ENCODE measurements around the gene GPM6B. TPM values are rescaled to one million over a fixed set of nuclear protein-coding genes. Genes with fewer than 3 reads are reported as not detected.
"Not testable (repeated sequence)": the region's sequence is repeated elsewhere in the genome, so short reads cannot be mapped to it uniquely, and the experiment has no call there.

Gene GPM6B
- total RNA-seq, 5 donors from 2014 or later (not counting 1 experiment from before 2014, with no cell fraction given): 0.09 to 0.35 TPM; not detected in 3

- Mint-ChIP-seq H3K4me3 (peak within 1 kb of the TSS; percentile 83 to 94 (median 89)), H3K4me1 (peaks cover 47 to 67% (median 66%) of the 10 kb centered on the region in 3 donors), H3K9me3 (no peaks in the 10 kb centered on the region), H3K27me3 (peaks cover 0 to 7% of the 10 kb centered on the region in 2 donors), H3K36me3 (peaks cover 24% of the 10 kb centered on the region), H3K27ac (peak within 1 kb of the TSS; percentile 91 to 98)
- peaks cover 0 to 11% of the 10 kb centered on the region in 2 donors for H3K36me3 ChIP-seq (ENCODE audit: control insufficient read depth in 2 of 2, extremely low read depth in 1 of 2, insufficient read depth in 1 of 2, low read length in 1 of 2)
- peak within 1 kb of the TSS; percentile 83 to 92 for H3K4me3 ChIP-seq (ENCODE audit: control insufficient read depth in 1 of 2, extremely low read depth in 1 of 2, low read length in 1 of 2)
- H3K27me3 ChIP-seq (replicated peaks in 1 of 2; ENCODE audit: control insufficient read depth in 2 of 2, extremely low read depth in 1 of 2, insufficient read depth in 2 of 2, low read length in 1 of 2): no peaks in the 10 kb centered on the region
- H3K9me3 ChIP-seq: no peaks in the 10 kb centered on the region
- POLR2A ChIA-PET: interaction anchor here (0.7 to 3.0 kb wide), 9 partner anchors 8 to 81 kb away, joined by 3 to 14 read pairs (median 5); no protein-coding TSS in a partner anchor
- peaks cover 12 to 15% of the 10 kb centered on the region in 2 experiments for H3K4me1 ChIP-seq (ENCODE audit: control insufficient read depth in 1 of 2, extremely low read depth in 1 of 2, insufficient read depth in 2 of 2, low read length in 2 of 2)
- DNase-seq (peak; percentile 78 to 94 (median 86)), ATAC-seq (replicated peaks in 1 of 4) (peak; percentile 91 to 93 (median 93))
- under 1% methylated on average over 37 of the region's 75 CpGs for WGBS (ENCODE audit: insufficient coverage)
- peak within 1 kb of the TSS; percentile 98 for H3K27ac ChIP-seq (ENCODE audit: low read length)
- CTCF ChIA-PET: interaction anchor here (0.5 to 2.0 kb wide), 11 partner anchors 9 to 46 kb away, joined by 3 to 10 read pairs (median 3); partner anchors contain the start of gene RAB9A (in 1 of the 2)
Observed at GRCh38 chrX:13734278-13735172, 82.4 kb downstream of the GPM6B start, which contains the start of the genes OFD1 and TRAPPC2. Gene OFD1 (plus strand): TSS chrX:13734748. CDS start chrX:13735072, 324 bp downstream. Gene TRAPPC2 (minus strand): TSS chrX:13734620. CDS start chrX:13719963, 14,657 bp downstream.

- Mint-ChIP-seq H3K27ac (peak overlapping the region; percentile 91 to 98), H3K4me1 (peaks cover 47 to 75% (median 74%) of the 10 kb centered on the region in 3 donors), H3K4me3 (peak overlapping the region; percentile 83 to 94 (median 89)), H3K9me3 (no peaks in the 10 kb centered on the region), H3K27me3 (peaks cover 0 to 7% of the 10 kb centered on the region in 2 donors), H3K36me3 (peaks cover 32% of the 10 kb centered on the region)
- Histone ChIP-seq H3K27ac (ENCODE audit: low read length) (peak overlapping the region; percentile 98), H3K4me3 (ENCODE audit: control insufficient read depth in 1 of 2, extremely low read depth in 1 of 2, low read length in 1 of 2) (peak overlapping the region in 1 of 2 donors; percentile 92), H3K27me3 (replicated peaks in 1 of 2; ENCODE audit: control insufficient read depth in 2 of 2, extremely low read depth in 1 of 2, insufficient read depth in 2 of 2, low read length in 1 of 2) (no peaks in the 10 kb centered on the region), H3K9me3 (no peaks in the 10 kb centered on the region), H3K36me3 (ENCODE audit: control insufficient read depth in 2 of 2, extremely low read depth in 1 of 2, insufficient read depth in 1 of 2, low read length in 1 of 2) (peaks cover 0 to 8% of the 10 kb centered on the region in 2 donors), H3K4me1 (ENCODE audit: control insufficient read depth in 1 of 2, extremely low read depth in 1 of 2, insufficient read depth in 2 of 2, low read length in 2 of 2) (peaks cover 12 to 15% of the 10 kb centered on the region in 2 experiments)
- no peak for DNase-seq
- ChIA-PET CTCF (interaction anchor here (0.6 to 1.9 kb wide), 4 partner anchors 8 to 64 kb away, joined by 3 to 9 read pairs (median 4); no protein-coding TSS in a partner anchor), POLR2A (interaction anchor here in 1 of 2 donors (2.0 to 3.0 kb wide), 2 partner anchors 9 to 18 kb away, joined by 8 to 14 read pairs; no protein-coding TSS in a partner anchor)
- WGBS (ENCODE audit: insufficient coverage): 67% methylated on average over 1 of the region's 4 CpGs
- no peak for ATAC-seq (replicated peaks in 1 of 4)
Observed at GRCh38 chrX:13733506-13733905, 83.4 kb downstream of the GPM6B start.

- peak overlapping the region; percentile 70 to 91 for H3K27ac Mint-ChIP-seq
Observed at GRCh38 chrX:13732246-13733067, 84.4 kb downstream of the GPM6B start.

GRCh38 chrX:13730523-13730922, 86.4 kb downstream of the GPM6B start:
- DNase-seq; H3K27me3 Mint-ChIP-seq; H3K27ac Mint-ChIP-seq; H3K4me3 Mint-ChIP-seq; H3K27me3 ChIP-seq (replicated peaks in 1 of 2; ENCODE audit: control insufficient read depth in 2 of 2, extremely low read depth in 1 of 2, insufficient read depth in 2 of 2, low read length in 1 of 2); H3K36me3 ChIP-seq (ENCODE audit: control insufficient read depth in 2 of 2, extremely low read depth in 1 of 2, insufficient read depth in 1 of 2, low read length in 1 of 2); H3K9me3 Mint-ChIP-seq; H3K27ac ChIP-seq (ENCODE audit: low read length); POLR2A ChIA-PET; H3K4me3 ChIP-seq (ENCODE audit: control insufficient read depth in 1 of 2, extremely low read depth in 1 of 2, low read length in 1 of 2); H3K9me3 ChIP-seq; CTCF ChIA-PET; ATAC-seq (replicated peaks in 1 of 4): not testable (repeated sequence)
- H3K4me1 Mint-ChIP-seq: peaks cover 58 to 87% (median 84%) of the 10 kb centered on the region in 3 donors
- H3K36me3 Mint-ChIP-seq: peaks cover 54% of the 10 kb centered on the region
- peaks cover 9 to 11% of the 10 kb centered on the region in 2 experiments for H3K4me1 ChIP-seq (ENCODE audit: control insufficient read depth in 1 of 2, extremely low read depth in 1 of 2, insufficient read depth in 2 of 2, low read length in 2 of 2)
- no CpG with 5 or more reads among the region's 1 CpG for WGBS (ENCODE audit: insufficient coverage)

More at GRCh38 chrX:13732246-13733067, 84.4 kb downstream of the GPM6B start:
- H3K4me3 Mint-ChIP-seq: peak overlapping the region in 2 of 3 donors; percentile 20 to 57
- no peaks in the 10 kb centered on the region for H3K9me3 ChIP-seq
- peaks cover 51 to 84% (median 80%) of the 10 kb centered on the region in 3 donors for H3K4me1 Mint-ChIP-seq
- 100% methylated on average over 2 of the region's 7 CpGs for WGBS (ENCODE audit: insufficient coverage)
- no peaks in the 10 kb centered on the region for H3K27me3 ChIP-seq (replicated peaks in 1 of 2; ENCODE audit: control insufficient read depth in 2 of 2, extremely low read depth in 1 of 2, insufficient read depth in 2 of 2, low read length in 1 of 2)
- ATAC-seq (replicated peaks in 1 of 4) (no peak), DNase-seq (no peak)
- H3K27me3 Mint-ChIP-seq: peaks cover 0 to 7% of the 10 kb centered on the region in 2 donors
- ChIA-PET CTCF (no interaction called here), POLR2A (interaction anchor here in 1 of 2 donors (1.0 kb wide), 1 partner anchor 17 kb away, joined by 6 read pairs; no protein-coding TSS in a partner anchor)
- peaks cover 12% of the 10 kb centered on the region in 2 experiments for H3K4me1 ChIP-seq (ENCODE audit: control insufficient read depth in 1 of 2, extremely low read depth in 1 of 2, insufficient read depth in 2 of 2, low read length in 2 of 2)
- no peak overlapping the region for H3K27ac ChIP-seq (ENCODE audit: low read length)
- H3K36me3 Mint-ChIP-seq: peaks cover 40% of the 10 kb centered on the region
- H3K4me3 ChIP-seq (ENCODE audit: control insufficient read depth in 1 of 2, extremely low read depth in 1 of 2, low read length in 1 of 2): no peak overlapping the region
- peaks cover 0 to 8% of the 10 kb centered on the region in 2 donors for H3K36me3 ChIP-seq (ENCODE audit: control insufficient read depth in 2 of 2, extremely low read depth in 1 of 2, insufficient read depth in 1 of 2, low read length in 1 of 2)
- no peaks in the 10 kb centered on the region for H3K9me3 Mint-ChIP-seq

- H3K36me3 ChIP-seq (ENCODE audit: control insufficient read depth in 2 of 2, extremely low read depth in 1 of 2, insufficient read depth in 1 of 2, low read length in 1 of 2); H3K9me3 Mint-ChIP-seq; H3K27me3 Mint-ChIP-seq; H3K4me3 ChIP-seq (ENCODE audit: control insufficient read depth in 1 of 2, extremely low read depth in 1 of 2, low read length in 1 of 2); H3K9me3 ChIP-seq; H3K27me3 ChIP-seq (replicated peaks in 1 of 2; ENCODE audit: control insufficient read depth in 2 of 2, extremely low read depth in 1 of 2, insufficient read depth in 2 of 2, low read length in 1 of 2); H3K4me3 Mint-ChIP-seq; POLR2A ChIA-PET; ATAC-seq (replicated peaks in 1 of 4); DNase-seq; H3K27ac ChIP-seq (ENCODE audit: low read length): not testable (repeated sequence)
- Mint-ChIP-seq H3K4me1 (peaks cover 48 to 86% (median 85%) of the 10 kb centered on the region in 3 donors), H3K27ac (peak overlapping the region; percentile 83 to 91), H3K36me3 (peaks cover 63% of the 10 kb centered on the region)
- peaks cover 0 to 22% of the 10 kb centered on the region in 2 experiments for H3K4me1 ChIP-seq (ENCODE audit: control insufficient read depth in 1 of 2, extremely low read depth in 1 of 2, insufficient read depth in 2 of 2, low read length in 2 of 2)
- no CpG with 5 or more reads among the region's 2 CpGs for WGBS (ENCODE audit: insufficient coverage)
- CTCF ChIA-PET: interaction anchor here in 1 of 2 donors (2.0 kb wide), 1 partner anchor 7 kb away, joined by 9 read pairs; the partner anchor contains the start of genes OFD1 and TRAPPC2
Observed at GRCh38 chrX:13726583-13726982, 90.3 kb downstream of the GPM6B start.
